Activated CD8-positive, alpha-beta memory T cell treated with anti-CD3 and anti-CD28 coated beads, Interleukin-2, amount 50 U/mL, for 1 hour (primary cell): ENCODE measurements around the gene ACBD3.
A peak's percentile ranks its signal among the peaks of the same experiment; 100 is the strongest.

Experiments
- DNase-seq: peaks from one replicate; pipeline ENCODE4 v3.0.0-alpha.2; 2020; ENCODE audit errors: extremely low read depth

Gene ACBD3

GRCh38 chr1:226111883-226112261, 74.7 kb downstream of the ACBD3 start:
- DNase-seq: no peak

DNA sequence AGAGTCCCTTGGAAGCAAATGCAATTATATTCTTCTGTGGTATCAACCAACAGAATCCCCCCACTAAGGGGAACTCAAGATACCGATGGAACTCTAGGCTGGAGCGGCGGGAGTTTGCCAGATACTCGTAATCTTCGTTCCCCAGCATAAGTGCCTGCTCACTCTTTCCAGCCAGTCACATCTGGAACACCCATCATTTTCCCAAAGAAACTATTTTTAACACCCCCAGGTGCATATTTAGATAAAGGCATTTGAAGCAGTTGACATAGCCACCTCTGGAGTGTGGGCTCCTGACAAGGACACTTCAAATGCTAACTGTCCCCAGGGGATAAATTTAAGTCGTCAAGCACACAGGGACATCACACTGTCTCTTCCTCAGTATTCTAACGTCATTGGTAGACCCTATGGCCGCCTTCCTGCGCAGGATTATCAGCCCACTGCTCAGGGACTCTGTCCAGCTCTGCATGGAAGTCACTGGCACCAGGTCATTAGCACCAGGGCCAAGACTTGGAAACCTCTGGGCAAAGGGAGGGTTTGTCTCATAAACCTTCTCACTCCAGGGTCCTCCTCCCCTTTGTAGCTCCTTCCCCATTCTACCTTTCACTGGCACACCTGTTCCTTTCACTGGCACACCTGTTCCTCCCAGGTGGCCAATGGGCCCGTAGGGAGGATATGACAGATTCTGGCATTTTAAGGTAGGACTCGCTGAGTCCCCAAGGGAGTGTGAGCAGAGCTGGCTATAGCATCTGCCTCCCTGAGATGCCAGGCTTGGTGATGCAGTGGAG, 75.3 kb downstream of the ACBD3 start:
- no peak for DNase-seq

- DNase-seq: no peak
Observed at GRCh38 chr1:226110249-226111097, 76.1 kb downstream of the ACBD3 start.

- DNase-seq: peak; percentile 39
Observed at GRCh38 chr1:226109829-226110248, 76.7 kb downstream of the ACBD3 start.

- DNase-seq: no peak
Observed at GRCh38 chr1:226108935-226109828, 77.4 kb downstream of the ACBD3 start.

DNA sequence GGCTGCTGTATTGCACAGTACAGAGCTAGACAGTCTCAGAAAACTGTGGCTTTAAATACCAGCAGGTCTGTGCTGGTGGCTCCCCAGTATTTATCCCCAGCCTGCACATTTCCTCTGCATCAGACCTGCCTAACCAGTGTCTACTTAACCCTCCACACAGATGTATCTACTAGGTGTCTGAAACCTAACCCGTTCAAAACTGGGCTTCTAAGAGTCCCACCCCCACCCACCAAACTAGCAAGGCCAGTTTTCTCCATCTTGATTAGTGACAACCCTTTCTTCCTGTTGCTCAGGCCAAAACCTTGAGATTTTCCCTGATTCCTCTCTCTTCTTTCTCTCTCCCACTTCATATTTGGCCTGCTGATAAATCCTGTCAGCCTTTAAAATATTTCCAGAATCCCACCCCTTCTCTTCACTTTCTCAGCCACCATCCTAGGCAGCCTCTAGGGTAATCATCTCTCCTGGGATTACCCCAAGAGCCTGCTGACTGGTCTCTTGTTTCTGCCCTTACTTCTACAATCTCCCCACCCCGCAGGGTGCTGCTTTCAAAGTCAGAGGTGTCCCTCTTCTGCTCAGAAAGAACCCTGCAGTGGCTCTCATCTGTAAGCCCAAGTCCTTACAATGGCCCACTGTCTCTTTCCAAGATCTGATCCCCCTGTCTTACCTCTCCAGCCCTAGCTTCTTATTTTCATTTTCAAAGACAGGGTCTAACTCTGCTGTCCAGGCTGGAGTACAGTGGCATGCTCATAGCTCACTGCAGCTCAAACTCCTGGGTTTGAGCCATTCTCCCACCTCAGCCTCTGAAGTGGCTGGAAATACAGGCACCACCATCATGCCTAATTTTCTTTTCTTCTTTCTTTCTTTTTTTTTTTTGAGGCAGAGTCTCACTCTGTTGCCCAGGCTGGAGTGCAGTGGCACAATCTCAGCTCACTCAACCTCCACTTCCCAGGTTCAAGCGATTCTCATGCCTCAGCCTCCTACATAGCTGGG, 78.8 kb downstream of the ACBD3 start:
- no peak for DNase-seq

DNA sequence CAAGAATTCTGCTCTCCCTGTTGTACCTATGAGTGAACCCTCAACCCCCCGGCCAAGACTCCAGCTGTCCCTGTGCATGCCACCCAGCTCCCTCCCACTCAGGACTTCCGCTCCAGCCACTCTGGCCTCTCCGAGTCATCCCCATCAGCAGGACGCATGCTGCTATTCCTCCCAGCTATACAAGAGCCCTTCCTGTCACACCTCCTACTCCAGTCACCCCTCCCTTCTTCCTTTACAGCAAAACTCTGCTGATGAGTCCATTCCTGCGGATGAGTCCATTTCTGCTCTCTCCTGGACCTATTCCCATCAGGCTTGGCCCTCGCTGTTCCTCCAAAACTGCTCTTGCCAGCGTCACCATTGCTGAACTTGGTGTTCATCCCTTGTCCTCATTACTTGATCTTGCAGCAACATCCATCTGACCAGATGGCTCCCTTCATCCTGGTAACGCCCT, 81.8 kb downstream of the ACBD3 start:
- DNase-seq: no peak

GRCh38 chr1:226100436-226101391, 85.8 kb downstream of the ACBD3 start:
- no peak for DNase-seq

DNA sequence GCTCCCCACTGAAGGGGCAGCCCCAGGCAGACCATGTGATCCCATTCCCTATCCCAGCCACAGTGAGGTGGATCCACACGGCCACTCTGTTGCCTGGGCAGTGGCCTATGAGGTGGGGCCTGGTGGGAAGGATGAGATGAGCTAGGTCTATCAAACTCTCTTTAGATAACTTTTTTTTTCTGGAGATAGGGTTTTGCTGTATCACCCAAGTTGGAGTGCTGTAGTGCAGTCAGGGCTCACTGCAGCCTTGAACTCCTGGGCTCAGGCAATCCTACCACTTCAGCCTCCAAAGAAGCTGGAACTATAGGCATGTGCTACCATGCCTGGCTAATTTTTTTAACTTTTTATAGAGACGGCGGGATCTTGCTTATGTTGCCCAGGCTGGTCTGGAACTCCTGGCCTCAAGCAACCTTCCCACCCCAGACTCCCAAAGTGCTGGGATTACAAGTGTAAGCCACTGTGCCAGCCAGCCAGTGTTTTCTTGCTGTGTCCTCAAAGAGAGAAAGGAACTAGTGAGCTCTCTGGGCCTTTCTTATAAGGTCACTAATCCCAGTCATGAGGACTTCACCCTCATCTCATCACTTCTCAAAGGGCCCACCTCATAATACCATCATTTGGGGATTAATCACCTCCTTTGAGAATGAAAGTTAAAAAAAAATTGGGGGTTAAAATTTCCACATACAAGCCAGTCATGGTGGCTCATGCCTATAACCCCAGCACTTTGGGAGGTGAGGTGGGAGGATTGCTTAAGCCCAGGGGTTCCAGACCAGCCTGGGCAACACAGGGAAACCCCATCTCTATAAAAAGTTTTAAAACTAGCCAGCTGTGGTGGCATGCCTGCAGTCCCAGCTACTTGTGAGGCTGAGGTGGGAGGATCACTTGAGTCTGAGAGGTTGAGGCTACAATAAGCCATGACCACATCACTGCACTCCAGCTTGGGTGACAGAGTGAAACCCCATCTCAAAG, 87.4 kb downstream of the ACBD3 start:
- no peak for DNase-seq

- no peak for DNase-seq
Observed at GRCh38 chr1:226097866-226098625, 88.5 kb downstream of the ACBD3 start.

DNA sequence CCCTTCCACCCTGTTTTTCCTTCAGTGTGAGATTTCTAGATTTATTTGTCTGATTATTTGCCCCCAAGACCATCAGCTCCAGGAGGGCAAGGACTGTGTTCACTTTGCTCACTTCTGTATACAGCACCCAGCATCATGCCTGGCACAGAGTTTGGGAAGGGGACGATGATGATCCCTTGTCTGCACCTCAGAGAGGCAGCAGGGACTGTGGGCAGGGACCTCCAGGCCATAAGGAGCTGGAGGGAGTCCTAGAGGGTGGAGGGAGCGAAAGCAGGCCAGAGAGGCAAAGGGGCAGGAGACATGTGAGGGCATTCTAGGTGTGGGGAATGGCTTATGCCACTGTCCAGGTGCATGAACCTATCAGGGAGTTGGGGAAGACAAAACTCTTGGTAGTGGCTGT, 91.3 kb downstream of the ACBD3 start:
- no peak for DNase-seq
